ENCODE results near the gene DYRK1B. TPM values are rescaled to one million over a fixed set of nuclear protein-coding genes. Genes with fewer than 3 reads are reported as not detected.
A peak's percentile ranks its signal among the peaks of the same experiment; 100 is the strongest.

The DYRK1B gene
- total RNA-seq, 4 donors from 2014 or later, result 8.3 to 38.7 (median 17.3) TPM

- Histone ChIP-seq H3K36me3 (no peaks in the 10 kb centered on the region), H3K27ac (peak within 1 kb of the TSS; percentile 85 to 87 (median 85)), H3K4me3 (peak within 1 kb of the TSS; percentile 85 to 93 (median 88)), H3K27me3 (no peaks in the 10 kb centered on the region), H3K4me1 (peaks cover 0 to 32% (median 11%) of the 10 kb centered on the region in 4 donors), H3K9me3 (no peaks in the 10 kb centered on the region)
- DNase-seq, result peak; percentile 95 to 98 (median 98)
- TF ChIP-seq POLR2A (IDR thresholded peaks at IDR 0.05), result peak; percentile 36 to 73
- no peak for TF ChIP-seq CTCF (IDR thresholded peaks at IDR 0.05)
Measured at GRCh38 chr19:39845933-39846677, 12.1 kb upstream of the DYRK1B start, which contains the start of gene FBL. Gene FBL (minus strand): TSS chr19:39846379. CDS start chr19:39846300, 79 bp downstream.

GRCh38 chr19:39845584-39845932, 11.6 kb upstream of the DYRK1B start:
- Histone ChIP-seq H3K27me3 (no peaks in the 10 kb centered on the region), H3K4me3 (peak overlapping the region; percentile 85 to 93 (median 88)), H3K9me3 (no peaks in the 10 kb centered on the region), H3K27ac (peak overlapping the region; percentile 85 to 87 (median 85)), H3K4me1 (peaks cover 0 to 32% (median 11%) of the 10 kb centered on the region in 4 donors), H3K36me3 (no peaks in the 10 kb centered on the region)
- no peak for DNase-seq
- TF ChIP-seq POLR2A (IDR thresholded peaks at IDR 0.05) (no peak), CTCF (IDR thresholded peaks at IDR 0.05) (no peak)

GRCh38 chr19:39845172-39845571, 11.2 kb upstream of the DYRK1B start:
- no peaks in the 10 kb centered on the region for H3K27me3 ChIP-seq
- no peak for TF ChIP-seq POLR2A (IDR thresholded peaks at IDR 0.05)

GRCh38 chr19:39843919-39844793, 10.2 kb upstream of the DYRK1B start:
- DNase-seq, result no peak
- Histone ChIP-seq H3K9me3 (no peaks in the 10 kb centered on the region), H3K27me3 (no peaks in the 10 kb centered on the region), H3K27ac (no peak overlapping the region), H3K4me3 (no peak overlapping the region), H3K36me3 (peaks cover 0 to 12% (median 0%) of the 10 kb centered on the region in 3 donors), H3K4me1 (peaks cover 0 to 32% (median 11%) of the 10 kb centered on the region in 4 donors)
- TF ChIP-seq POLR2A (IDR thresholded peaks at IDR 0.05) (no peak), CTCF (IDR thresholded peaks at IDR 0.05) (peak; percentile 40 to 71 (median 64))

More at GRCh38 chr19:39845172-39845571, 11.2 kb upstream of the DYRK1B start:
- Histone ChIP-seq H3K4me3 (peak overlapping the region; percentile 85 to 93 (median 88)), H3K36me3 (peaks cover 0 to 2% (median 0%) of the 10 kb centered on the region in 3 donors), H3K27ac (peak overlapping the region in 1 of 4 donors; percentile 87), H3K4me1 (peaks cover 0 to 32% (median 11%) of the 10 kb centered on the region in 4 donors), H3K9me3 (no peaks in the 10 kb centered on the region)
- no peak for DNase-seq

GRCh38 chr19:39842693-39843435, 8.9 kb upstream of the DYRK1B start:
- no peaks in the 10 kb centered on the region for H3K27me3 ChIP-seq
- peaks cover 0 to 25% (median 0%) of the 10 kb centered on the region in 3 donors for H3K36me3 ChIP-seq
- TF ChIP-seq CTCF (IDR thresholded peaks at IDR 0.05) (no peak), POLR2A (IDR thresholded peaks at IDR 0.05) (no peak)
- H3K27ac ChIP-seq, result no peak overlapping the region
- peaks cover 0 to 32% (median 11%) of the 10 kb centered on the region in 4 donors for H3K4me1 ChIP-seq
- no peaks in the 10 kb centered on the region for H3K9me3 ChIP-seq
- DNase-seq, result no peak
- no peak overlapping the region for H3K4me3 ChIP-seq

Measured in Peyer's patch (tissue), 4 donors.